ENCODE results near the gene KCNJ10. TPM values are rescaled to one million over a fixed set of nuclear protein-coding genes. Genes with fewer than 3 reads are reported as not detected.

Gene KCNJ10
- total and polyA plus RNA-seq, 2 of the 13 experiments (the other 11 are each of a cell fraction or from before 2014, with no cell fraction given) = 4.4 to 10.3 TPM

DNA sequence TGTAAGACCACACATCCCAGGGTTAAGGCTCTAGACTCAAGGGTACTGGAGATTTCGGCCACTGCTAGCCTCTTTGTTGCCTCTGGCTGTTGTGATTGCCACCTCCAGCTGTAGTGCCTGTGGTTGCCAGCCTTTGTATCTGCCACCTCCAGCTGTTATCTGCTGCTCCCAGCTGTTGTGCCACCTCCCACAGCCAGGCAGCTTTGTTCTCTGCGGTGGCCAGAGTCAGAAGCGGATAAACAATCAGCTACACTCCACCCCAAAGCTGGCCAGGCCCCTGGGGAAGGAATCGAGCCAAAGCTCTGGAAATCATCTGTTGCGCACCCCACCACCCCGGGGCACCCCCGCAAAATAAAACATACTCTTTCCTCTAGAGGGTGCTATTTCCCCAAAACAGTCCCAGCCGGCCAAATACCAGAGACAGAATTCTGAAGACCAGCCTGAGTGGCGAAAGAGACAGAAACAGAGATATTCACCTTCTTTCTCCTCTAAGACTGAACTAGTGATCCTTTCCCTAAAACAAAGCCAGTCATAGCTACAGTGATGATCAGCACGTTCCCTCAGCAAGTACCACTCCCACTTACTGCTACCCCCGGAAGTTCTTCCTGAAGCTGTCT is 23.4 kb downstream of the KCNJ10 start (continued):
- TF ChIP-seq, protein P1, sequence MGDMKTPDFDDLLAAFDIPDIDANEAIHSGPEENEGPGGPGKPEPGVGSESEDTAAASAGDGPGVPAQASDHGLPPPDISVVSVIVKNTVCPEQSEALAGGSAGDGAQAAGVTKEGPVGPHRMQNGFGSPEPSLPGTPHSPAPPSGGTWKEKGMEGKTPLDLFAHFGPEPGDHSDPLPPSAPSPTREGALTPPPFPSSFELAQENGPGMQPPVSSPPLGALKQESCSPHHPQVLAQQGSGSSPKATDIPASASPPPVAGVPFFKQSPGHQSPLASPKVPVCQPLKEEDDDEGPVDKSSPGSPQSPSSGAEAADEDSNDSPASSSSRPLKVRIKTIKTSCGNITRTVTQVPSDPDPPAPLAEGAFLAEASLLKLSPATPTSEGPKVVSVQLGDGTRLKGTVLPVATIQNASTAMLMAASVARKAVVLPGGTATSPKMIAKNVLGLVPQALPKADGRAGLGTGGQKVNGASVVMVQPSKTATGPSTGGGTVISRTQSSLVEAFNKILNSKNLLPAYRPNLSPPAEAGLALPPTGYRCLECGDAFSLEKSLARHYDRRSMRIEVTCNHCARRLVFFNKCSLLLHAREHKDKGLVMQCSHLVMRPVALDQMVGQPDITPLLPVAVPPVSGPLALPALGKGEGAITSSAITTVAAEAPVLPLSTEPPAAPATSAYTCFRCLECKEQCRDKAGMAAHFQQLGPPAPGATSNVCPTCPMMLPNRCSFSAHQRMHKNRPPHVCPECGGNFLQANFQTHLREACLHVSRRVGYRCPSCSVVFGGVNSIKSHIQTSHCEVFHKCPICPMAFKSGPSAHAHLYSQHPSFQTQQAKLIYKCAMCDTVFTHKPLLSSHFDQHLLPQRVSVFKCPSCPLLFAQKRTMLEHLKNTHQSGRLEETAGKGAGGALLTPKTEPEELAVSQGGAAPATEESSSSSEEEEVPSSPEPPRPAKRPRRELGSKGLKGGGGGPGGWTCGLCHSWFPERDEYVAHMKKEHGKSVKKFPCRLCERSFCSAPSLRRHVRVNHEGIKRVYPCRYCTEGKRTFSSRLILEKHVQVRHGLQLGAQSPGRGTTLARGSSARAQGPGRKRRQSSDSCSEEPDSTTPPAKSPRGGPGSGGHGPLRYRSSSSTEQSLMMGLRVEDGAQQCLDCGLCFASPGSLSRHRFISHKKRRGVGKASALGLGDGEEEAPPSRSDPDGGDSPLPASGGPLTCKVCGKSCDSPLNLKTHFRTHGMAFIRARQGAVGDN (CRISPR knock-in tag; IDR thresholded peaks at IDR 0.05) = peak; percentile 58
- TF ChIP-seq ZNF7 (CRISPR knock-in tag; IDR thresholded peaks at IDR 0.05) (0 out of 2 replicates have a peak, but pooled peaks have one; percentile 19), XBP1 (CRISPR knock-in tag; IDR thresholded peaks at IDR 0.05) (no peak), NFE2L2 (IDR thresholded peaks at IDR 0.05; ENCODE audit: low read length) (no peak), POLR2G (IDR thresholded peaks at IDR 0.05; ENCODE audit: low read depth, low read length) (no peak; the same call in 1 of the 2 replicates), ZNF724P (CRISPR knock-in tag; IDR thresholded peaks at IDR 0.05; ENCODE audit: borderline replicate concordance) (no peak), ZFP41 (CRISPR knock-in tag; IDR thresholded peaks at IDR 0.05; ENCODE audit: borderline replicate concordance) (0 out of 2 replicates have a peak, but pooled peaks have one; percentile 50), SMAD1 (CRISPR knock-in tag; IDR thresholded peaks at IDR 0.05; ENCODE audit: borderline replicate concordance, low read depth) (0 out of 2 replicates have a peak, but pooled peaks have one; percentile 48)
- TF ChIP-seq, protein P2, sequence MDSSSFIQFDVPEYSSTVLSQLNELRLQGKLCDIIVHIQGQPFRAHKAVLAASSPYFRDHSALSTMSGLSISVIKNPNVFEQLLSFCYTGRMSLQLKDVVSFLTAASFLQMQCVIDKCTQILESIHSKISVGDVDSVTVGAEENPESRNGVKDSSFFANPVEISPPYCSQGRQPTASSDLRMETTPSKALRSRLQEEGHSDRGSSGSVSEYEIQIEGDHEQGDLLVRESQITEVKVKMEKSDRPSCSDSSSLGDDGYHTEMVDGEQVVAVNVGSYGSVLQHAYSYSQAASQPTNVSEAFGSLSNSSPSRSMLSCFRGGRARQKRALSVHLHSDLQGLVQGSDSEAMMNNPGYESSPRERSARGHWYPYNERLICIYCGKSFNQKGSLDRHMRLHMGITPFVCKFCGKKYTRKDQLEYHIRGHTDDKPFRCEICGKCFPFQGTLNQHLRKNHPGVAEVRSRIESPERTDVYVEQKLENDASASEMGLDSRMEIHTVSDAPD (CRISPR knock-in tag; IDR thresholded peaks at IDR 0.05) = no peak
- TF ChIP-seq, protein P3, sequence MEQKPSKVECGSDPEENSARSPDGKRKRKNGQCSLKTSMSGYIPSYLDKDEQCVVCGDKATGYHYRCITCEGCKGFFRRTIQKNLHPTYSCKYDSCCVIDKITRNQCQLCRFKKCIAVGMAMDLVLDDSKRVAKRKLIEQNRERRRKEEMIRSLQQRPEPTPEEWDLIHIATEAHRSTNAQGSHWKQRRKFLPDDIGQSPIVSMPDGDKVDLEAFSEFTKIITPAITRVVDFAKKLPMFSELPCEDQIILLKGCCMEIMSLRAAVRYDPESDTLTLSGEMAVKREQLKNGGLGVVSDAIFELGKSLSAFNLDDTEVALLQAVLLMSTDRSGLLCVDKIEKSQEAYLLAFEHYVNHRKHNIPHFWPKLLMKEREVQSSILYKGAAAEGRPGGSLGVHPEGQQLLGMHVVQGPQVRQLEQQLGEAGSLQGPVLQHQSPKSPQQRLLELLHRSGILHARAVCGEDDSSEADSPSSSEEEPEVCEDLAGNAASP (CRISPR knock-in tag; IDR thresholded peaks at IDR 0.05; ENCODE audit: borderline replicate concordance) = no peak
- TF ChIP-seq, protein P4, sequence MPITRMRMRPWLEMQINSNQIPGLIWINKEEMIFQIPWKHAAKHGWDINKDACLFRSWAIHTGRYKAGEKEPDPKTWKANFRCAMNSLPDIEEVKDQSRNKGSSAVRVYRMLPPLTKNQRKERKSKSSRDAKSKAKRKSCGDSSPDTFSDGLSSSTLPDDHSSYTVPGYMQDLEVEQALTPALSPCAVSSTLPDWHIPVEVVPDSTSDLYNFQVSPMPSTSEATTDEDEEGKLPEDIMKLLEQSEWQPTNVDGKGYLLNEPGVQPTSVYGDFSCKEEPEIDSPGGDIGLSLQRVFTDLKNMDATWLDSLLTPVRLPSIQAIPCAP (CRISPR knock-in tag; IDR thresholded peaks at IDR 0.05; ENCODE audit: low read depth) = no peak

Data from HepG2 (cell line).